H1 (cell line): ENCODE data around the gene USP36. TPM values are rescaled to one million over a fixed set of nuclear protein-coding genes. Genes with fewer than 3 reads are reported as not detected.

Source experiments
- CTCF ChIA-PET: fragments of 300-600 bp; sonication (Branson Sonifier 250); formaldehyde crosslinking; loops from one replicate; lab custom pipeline; 2021; ENCODE audit not compliant: partially characterized antibody; lab: Charles Lee
- POLR2A ChIA-PET: fragments of 300-600 bp; sonication (Branson Sonifier 250); formaldehyde crosslinking; loops from one replicate; lab custom pipeline; 2021; ENCODE audit warnings: inconsistent platforms; ENCODE audit not compliant: partially characterized antibody; lab: Charles Lee
- DNase-seq, 2 experiments: peaks; one replicate each; pipeline versions ENCODE4 v3.0.0 to v3.0.0-alpha.2; 2010 to 2022; ENCODE audit warnings: low spot score in 2 of 2, low read depth in 1 of 2, mixed read lengths in 1 of 2
- FAIRE-seq: peaks from 2 replicates; lab custom pipeline; 2011; peaks lifted over from hg19 to GRCh38; lab: Jason Lieb, UNC
- H2AFZ ChIP-seq: 2 replicates; pipeline ENCODE4 v1.8.1; 2012; ENCODE audit warnings: low read length, inconsistent platforms
- H2AK5ac ChIP-seq: 2 replicates; pipeline ENCODE4 v1.6.1; 2013; ENCODE audit warnings: low read depth, low read length
- H2BK120ac ChIP-seq: replicated peaks from 2 replicates; pipeline ENCODE3; 2013; ENCODE audit warnings: low read depth, low read length, inconsistent platforms
- H2BK12ac ChIP-seq: 2 replicates; pipeline ENCODE4 v1.6.1; 2013; ENCODE audit warnings: low read depth, low read length
- H2BK15ac ChIP-seq: 2 replicates; pipeline ENCODE4 v1.6.1; 2013; ENCODE audit warnings: low read length
- H2BK20ac ChIP-seq: 2 replicates; pipeline ENCODE4 v1.6.1; 2013; ENCODE audit warnings: low read length
- H2BK5ac ChIP-seq: 2 replicates; pipeline ENCODE4 v1.6.1; 2013; ENCODE audit warnings: low read depth, low read length
- H3K14ac ChIP-seq: 2 replicates; pipeline ENCODE4 v1.6.1; 2013; ENCODE audit warnings: inconsistent platforms; ENCODE audit not compliant: insufficient read length
- H3K18ac ChIP-seq: 2 replicates; pipeline ENCODE4 v1.6.1; 2013; ENCODE audit warnings: low read length; ENCODE audit errors: extremely low read depth
- H3K23ac ChIP-seq: 2 replicates; pipeline ENCODE4 v1.6.1; 2013; ENCODE audit warnings: inconsistent platforms; ENCODE audit not compliant: insufficient read length
- H3K23me2 ChIP-seq: 2 replicates; pipeline ENCODE4 v1.6.1; 2013; ENCODE audit warnings: low read depth, low read length
- H3K27ac ChIP-seq: 2 replicates; pipeline ENCODE4 v1.6.1; 2011; ENCODE audit warnings: low read depth, low read length, inconsistent platforms
- H3K27me3 ChIP-seq, 4 experiments: replicated peaks in 1 of 4; 1 replicate in 1 of 4; 2 replicates in 3 of 4; pipeline versions ENCODE4 v1.6.1 to v1.8.1; 2011 to 2013; ENCODE audit warnings: low read length in 3 of 4, mild to moderate bottlenecking in 3 of 4, inconsistent platforms in 2 of 4, mixed read lengths in 2 of 4, moderate library complexity in 1 of 4; ENCODE audit not compliant: control insufficient read depth in 3 of 4, insufficient read depth in 3 of 4; ENCODE audit errors: extremely low read depth in 1 of 4
- H3K36me3 ChIP-seq, 4 experiments: 2 replicates each; pipeline versions ENCODE4 v1.6.1 to v1.8.1; 2011 to 2013; ENCODE audit warnings: mild to moderate bottlenecking in 4 of 4, low read length in 3 of 4, moderate library complexity in 2 of 4, control low read depth in 1 of 4, inconsistent platforms in 1 of 4; ENCODE audit not compliant: insufficient read depth in 4 of 4, control insufficient read depth in 2 of 4
- H3K4ac ChIP-seq: replicated peaks from 2 replicates; pipeline ENCODE3; 2013; ENCODE audit warnings: low read length, low read depth, mixed read lengths, inconsistent platforms; ENCODE audit not compliant: insufficient read length
- H3K4me1 ChIP-seq, 4 experiments: replicated peaks in 1 of 4; 1 replicate in 1 of 4; 2 replicates in 3 of 4; pipeline versions ENCODE4 v1.6.1 to v1.8.1; 2011 to 2013; ENCODE audit warnings: low read length in 3 of 4, inconsistent platforms in 2 of 4, mixed read lengths in 1 of 4; ENCODE audit not compliant: insufficient read depth in 4 of 4, control insufficient read depth in 3 of 4
- H3K4me2 ChIP-seq, 2 experiments: 2 replicates each; pipeline versions ENCODE4 v1.6.1 to v1.8.1; 2011 to 2013; ENCODE audit warnings: low read depth in 2 of 2, low read length in 2 of 2, control low read depth in 1 of 2, inconsistent platforms in 1 of 2, mild to moderate bottlenecking in 1 of 2; ENCODE audit not compliant: insufficient read depth in 1 of 2
- H3K4me3 ChIP-seq, 4 experiments: fragments of 200-600, 300-600 bp in 1 of 4; sonication (generic), shearing (Covaris generic), sonication (Bioruptor Twin) in 1 of 4; 2 replicates each; pipeline versions ENCODE4 v1.5.1 to v1.8.1; 2011 to 2016; ENCODE audit warnings: low read length in 4 of 4, low read depth in 3 of 4, control low read depth in 2 of 4, inconsistent platforms in 2 of 4, mild to moderate bottlenecking in 2 of 4, mixed read lengths in 1 of 4, moderate library complexity in 1 of 4; ENCODE audit not compliant: insufficient read depth in 2 of 4; ENCODE audit errors: extremely low read depth in 1 of 4
- H3K56ac ChIP-seq: replicated peaks from 2 replicates; pipeline ENCODE3; 2013; ENCODE audit warnings: low read depth, mild to moderate bottlenecking, mixed read lengths, low read length, inconsistent platforms; ENCODE audit not compliant: insufficient read length
- H3K79me1 ChIP-seq: 2 replicates; pipeline ENCODE4 v1.6.1; 2013; ENCODE audit warnings: low read depth, low read length, control low read depth
- H3K79me2 ChIP-seq, 2 experiments: 2 replicates each; pipeline versions ENCODE4 v1.6.1 to v1.8.1; 2012 to 2013; ENCODE audit warnings: low read length in 2 of 2, mild to moderate bottlenecking in 2 of 2, inconsistent platforms in 1 of 2; ENCODE audit not compliant: insufficient read depth in 2 of 2, control insufficient read depth in 1 of 2
- H3K9ac ChIP-seq, 4 experiments: replicated peaks in 1 of 4; 1 replicate in 1 of 4; 2 replicates in 3 of 4; pipeline versions ENCODE4 v1.6.1 to v1.8.1; 2011 to 2013; ENCODE audit warnings: low read depth in 3 of 4, low read length in 3 of 4, control low read depth in 2 of 4, mild to moderate bottlenecking in 2 of 4, moderate library complexity in 2 of 4, inconsistent platforms in 1 of 4; ENCODE audit errors: extremely low read depth in 1 of 4
- H3K9me3 ChIP-seq, 2 experiments: 2 replicates each; pipeline versions ENCODE4 v1.6.1 to v1.8.1; 2012 to 2013; ENCODE audit warnings: mild to moderate bottlenecking in 2 of 2, moderate library complexity in 2 of 2, control low read depth in 1 of 2, inconsistent platforms in 1 of 2, low read depth in 1 of 2, low read length in 1 of 2, mixed read lengths in 1 of 2; ENCODE audit not compliant: insufficient read depth in 2 of 2
- H4K20me1 ChIP-seq, 2 experiments: replicated peaks in 1 of 2; 2 replicates each; pipeline versions ENCODE3 to v1.8.1; 2011 to 2013; ENCODE audit warnings: inconsistent platforms in 2 of 2, low read length in 2 of 2, mild to moderate bottlenecking in 1 of 2; ENCODE audit not compliant: insufficient read depth in 2 of 2, control insufficient read depth in 1 of 2
- H4K5ac ChIP-seq: 2 replicates; pipeline ENCODE4 v1.6.1; 2013; ENCODE audit warnings: low read length, low read depth, mixed read lengths, inconsistent platforms; ENCODE audit not compliant: insufficient read length
- H4K8ac ChIP-seq: 2 replicates; pipeline ENCODE4 v1.8.0; 2013; ENCODE audit warnings: mild to moderate bottlenecking, moderate library complexity, low read length, inconsistent platforms; ENCODE audit not compliant: insufficient read depth; ENCODE audit errors: extremely low read depth
- H4K91ac ChIP-seq: replicated peaks from 2 replicates; pipeline ENCODE3; 2013; ENCODE audit warnings: low read length, mixed read lengths, inconsistent platforms; ENCODE audit not compliant: insufficient read length
- CEBPB ChIP-seq: IDR thresholded peaks from 2 replicates; pipeline ENCODE4 v1.6.1; 2012; ENCODE audit warnings: low read depth, low read length
- MAFK ChIP-seq: IDR thresholded peaks from 2 replicates; pipeline ENCODE4 v1.6.1; 2012; ENCODE audit warnings: low read depth, mild to moderate bottlenecking, improper control_type of control experiment, low read length
- SP2 ChIP-seq: IDR thresholded peaks from 2 replicates; pipeline ENCODE4 v1.6.1; 2012; ENCODE audit warnings: mild to moderate bottlenecking, low read length, inconsistent platforms
- TAF1 ChIP-seq: IDR thresholded peaks from 2 replicates; pipeline ENCODE4 v1.6.1; 2011; ENCODE audit warnings: mild to moderate bottlenecking, low read depth, low read length
- WGBS, 2 experiments: shearing (Covaris generic) in 1 of 2; methylation state at CpG; one replicate each; pipeline versions ENCODE4 v1.1.6 to v1.1.7; 2013 to 2015; ENCODE audit warnings: low lambda C conversion rate in 2 of 2, mixed read lengths in 2 of 2, inconsistent platforms in 1 of 2, low coverage in 1 of 2, missing lambda C conversion rate in 1 of 2; ENCODE audit not compliant: insufficient replicate concordance in 2 of 2, insufficient coverage in 1 of 2, insufficient read length in 1 of 2; ENCODE audit errors: extremely low coverage in 1 of 2, missing lambda C conversion rate in 1 of 2; 5-methylcytosine and 5-hydroxymethylcytosine counted together
- polyA plus RNA-seq, 7 experiments: library from polyadenylated mRNA; depleted of rRNA in 3 of 7; stranded (reverse) in 5 of 7; unstranded in 2 of 7; fragments of >200 nt in 5 of 7; fragments of 200-250 nt in 2 of 7; gene quantifications; 1 replicate in 5 of 7; 2 replicates in 1 of 7; 4 replicates in 1 of 7; pipeline versions ENCODE4 v1.2.1 to v1.2.3, GENCODE V29; 2011 to 2013; ENCODE audit warnings: missing spikeins in 2 of 7, mixed read lengths in 2 of 7
- total RNA-seq: library from RNA; stranded (reverse); fragmentation: NEBNext Ultra II Directional; extraction: Animal tissue kit (Norgen Biotek cat#: 25700); gene quantifications from 2 replicates; pipeline ENCODE4 v1.2.1, GENCODE V29; 2021

Gene USP36
- total and polyA plus RNA-seq, 2 of the 8 experiments (the other 6 are each of a cell fraction or from before 2014, with no cell fraction given): 40.7 to 67.7 TPM

- Histone ChIP-seq H3K27me3 (no peaks in the 10 kb centered on the region; a peak in 1 of 7 replicates), H2BK20ac (no peak overlapping the region), H4K5ac (no peak overlapping the region), H4K20me1 (no peaks in the 10 kb centered on the region), H3K27ac (no peak overlapping the region), H2BK120ac (no peak overlapping the region), H3K79me2 (no peaks in the 10 kb centered on the region), H3K4ac (no peak overlapping the region), H2BK12ac (no peak overlapping the region), H3K4me3 (no peak overlapping the region), H2AK5ac (no peak overlapping the region), H3K36me3 (peaks cover 0 to 5% (median 0%) of the 10 kb centered on the region in 4 experiments; a peak in 1 of 8 replicates), H3K18ac (no peak overlapping the region), H2AFZ (no peak overlapping the region), H4K91ac (no peak overlapping the region), H3K79me1 (no peaks in the 10 kb centered on the region), H2BK15ac (no peak overlapping the region), H3K4me1 (no peaks in the 10 kb centered on the region; a peak in 2 of 7 replicates), H2BK5ac (no peak overlapping the region), H3K14ac (no peak overlapping the region), H3K4me2 (no peak overlapping the region), H3K56ac (no peak overlapping the region), H4K8ac (no peak overlapping the region), H3K9me3 (no peaks in the 10 kb centered on the region), H3K23ac (no peak overlapping the region), H3K9ac (no peak overlapping the region), H3K23me2 (peaks cover 7% of the 10 kb centered on the region)
- DNase-seq (no peak), FAIRE-seq (no peak)
- TF ChIP-seq SP2 (no peak), CEBPB (peak; percentile 43; the same call in 1 of the 2 replicates), TAF1 (no peak), MAFK (no peak)
- ChIA-PET POLR2A (interaction anchor here (0.6 to 1.6 kb wide), 6 partner anchors 9 to 117 kb away, joined by 3 to 5 read pairs (median 4); partner anchors contain the start of genes CEP295NL and USP36), CTCF (interaction anchor here (0.6 to 2.8 kb wide), 3 partner anchors 13 to 58 kb away, joined by 3 to 11 read pairs (median 3); no protein-coding TSS in a partner anchor)
- 93% methylated on average over 1 of the region's 1 CpG; no CpG with 5 or more reads in 1 of the 2 experiments for WGBS, 2 experiments
These were observed 55.0 kb downstream of the USP36 start for GRCh38 chr17:78785663-78786057.
